Astrocyte (in vitro differentiated cells and primary cell): Measurements from ENCODE around the gene SYNC. TPM values are rescaled to one million over a fixed set of nuclear protein-coding genes. Genes with fewer than 3 reads are reported as not detected.

Experiments used
- DNase-seq: peaks from one replicate; pipeline ENCODE4 v3.0.0-alpha.2; 2010; ENCODE audit warnings: low read depth
- FAIRE-seq: peaks from 2 replicates; lab custom pipeline; 2011; peaks lifted over from hg19 to GRCh38; lab: Jason Lieb, UNC
- H2AFZ ChIP-seq: 2 replicates; pipeline ENCODE4 v1.6.0; 2012; ENCODE audit warnings: low read depth, low read length, inconsistent platforms
- H3K27ac ChIP-seq: 2 replicates; pipeline ENCODE4 v1.5.1; 2011; ENCODE audit warnings: low read depth, low read length, inconsistent platforms
- H3K27me3 ChIP-seq: 2 replicates; pipeline ENCODE4 v1.6.0; 2011; ENCODE audit warnings: low read length, inconsistent platforms; ENCODE audit not compliant: insufficient read depth
- H3K36me3 ChIP-seq: 2 replicates; pipeline ENCODE4 v1.5.1; 2011; ENCODE audit warnings: low read length, inconsistent platforms; ENCODE audit not compliant: insufficient read depth
- H3K4me1 ChIP-seq: 2 replicates; pipeline ENCODE4 v1.5.1; 2011; ENCODE audit warnings: low read length, inconsistent platforms; ENCODE audit not compliant: insufficient read depth
- H3K4me2 ChIP-seq: 2 replicates; pipeline ENCODE4 v1.6.0; 2012; ENCODE audit warnings: low read length, inconsistent platforms
- H3K4me3 ChIP-seq: 2 replicates; pipeline ENCODE4 v1.5.1; 2011; ENCODE audit warnings: low read depth, mild to moderate bottlenecking, low read length, inconsistent platforms; ENCODE audit not compliant: insufficient read depth
- H3K79me2 ChIP-seq: 2 replicates; pipeline ENCODE4 v1.6.0; 2012; ENCODE audit warnings: mild to moderate bottlenecking, low read length, inconsistent platforms; ENCODE audit not compliant: insufficient read depth
- H3K9ac ChIP-seq: 2 replicates; pipeline ENCODE4 v1.6.0; 2012; ENCODE audit warnings: mild to moderate bottlenecking, low read length, inconsistent platforms
- H3K9me3 ChIP-seq: 2 replicates; pipeline ENCODE4 v1.5.1; 2012; ENCODE audit warnings: low read depth, mild to moderate bottlenecking, low read length, inconsistent platforms; ENCODE audit not compliant: insufficient read depth
- H4K20me1 ChIP-seq: 2 replicates; pipeline ENCODE4 v1.6.0; 2012; ENCODE audit warnings: low read length, inconsistent platforms; ENCODE audit not compliant: insufficient read depth
- H3K27ac Mint-ChIP-seq: one replicate; pipeline ENCODE4 v1.8.0; 2021; ENCODE audit warnings: mild to moderate bottlenecking, mixed read lengths; ENCODE audit not compliant: unreplicated experiment
- H3K27me3 Mint-ChIP-seq: one replicate; pipeline ENCODE4 v1.8.0; 2021; ENCODE audit warnings: low read depth, mixed read lengths; ENCODE audit not compliant: unreplicated experiment
- H3K36me3 Mint-ChIP-seq: one replicate; pipeline ENCODE4 v1.8.0; 2021; ENCODE audit warnings: low read depth, mixed read lengths; ENCODE audit not compliant: unreplicated experiment
- H3K4me1 Mint-ChIP-seq: one replicate; pipeline ENCODE4 v1.8.0; 2021; ENCODE audit warnings: low read depth, mixed read lengths; ENCODE audit not compliant: unreplicated experiment
- H3K4me3 Mint-ChIP-seq: one replicate; pipeline ENCODE4 v1.8.0; 2021; ENCODE audit warnings: mild to moderate bottlenecking, moderate library complexity, mixed read lengths; ENCODE audit not compliant: unreplicated experiment
- H3K9me3 Mint-ChIP-seq: one replicate; pipeline ENCODE4 v1.8.0; 2021; ENCODE audit warnings: mild to moderate bottlenecking, mixed read lengths; ENCODE audit not compliant: unreplicated experiment
- CTCF ChIP-seq: IDR thresholded peaks from 2 replicates; pipeline ENCODE4 v1.5.1; 2011; ENCODE audit warnings: low read depth, mild to moderate bottlenecking, inconsistent platforms, low read length, moderate library complexity; ENCODE audit not compliant: insufficient read depth
- EZH2 ChIP-seq: IDR thresholded peaks from 2 replicates; pipeline ENCODE4 v1.6.1; 2012; ENCODE audit warnings: mild to moderate bottlenecking, low read length, inconsistent platforms; ENCODE audit not compliant: insufficient read depth
- total RNA-seq: library from RNA; stranded (reverse); gene quantifications from 2 replicates; pipeline ENCODE4 v1.2.1, GENCODE V29; 2021

The SYNC gene
- total RNA-seq, 1 donor from 2014 or later: 20.6 TPM

- Mint-ChIP-seq H3K4me3 (no peak overlapping the region), H3K9me3 (no peaks in the 10 kb centered on the region), H3K4me1 (peaks cover 11% of the 10 kb centered on the region), H3K36me3 (no peaks in the 10 kb centered on the region), H3K27me3 (no peaks in the 10 kb centered on the region), H3K27ac (peak overlapping the region; percentile 47)
- H3K9ac ChIP-seq: no peak overlapping the region
- H3K36me3 ChIP-seq: no peaks in the 10 kb centered on the region
- H3K27ac ChIP-seq: no peak overlapping the region
- no peaks in the 10 kb centered on the region for H3K79me2 ChIP-seq
- H3K4me1 ChIP-seq: peaks cover 2% of the 10 kb centered on the region
- no peak for DNase-seq
- no peaks in the 10 kb centered on the region for H4K20me1 ChIP-seq
- H3K4me2 ChIP-seq: no peak overlapping the region
- TF ChIP-seq EZH2: no peak
- H2AFZ ChIP-seq: no peak overlapping the region
- H3K4me3 ChIP-seq: no peak overlapping the region
- no peaks in the 10 kb centered on the region for H3K27me3 ChIP-seq
- H3K9me3 ChIP-seq: no peaks in the 10 kb centered on the region
- FAIRE-seq: no peak
These were observed 16.0 kb upstream of the SYNC start for GRCh38 chr1:32718527-32718926.

GRCh38 chr1:32718036-32718435 lies 15.5 kb upstream of the SYNC start:
- no peak for FAIRE-seq
- no peak overlapping the region for H3K4me2 ChIP-seq
- H3K79me2 ChIP-seq: no peaks in the 10 kb centered on the region
- no peak overlapping the region for H3K4me3 ChIP-seq
- TF ChIP-seq CTCF (no peak), EZH2 (no peak)
- H3K27ac ChIP-seq: no peak overlapping the region
- no peak overlapping the region for H3K27ac Mint-ChIP-seq
- no peak overlapping the region for H2AFZ ChIP-seq
- peaks cover 2% of the 10 kb centered on the region for H3K4me1 ChIP-seq
- H3K9me3 ChIP-seq: no peaks in the 10 kb centered on the region
- no peak for DNase-seq
- no peaks in the 10 kb centered on the region for H4K20me1 ChIP-seq
- no peaks in the 10 kb centered on the region for H3K36me3 ChIP-seq
- H3K9ac ChIP-seq: no peak overlapping the region
- H3K27me3 Mint-ChIP-seq: no peaks in the 10 kb centered on the region
- no peaks in the 10 kb centered on the region for H3K27me3 ChIP-seq
- no peaks in the 10 kb centered on the region for H3K9me3 Mint-ChIP-seq
- H3K4me1 Mint-ChIP-seq: peaks cover 11% of the 10 kb centered on the region
- no peaks in the 10 kb centered on the region for H3K36me3 Mint-ChIP-seq
- H3K4me3 Mint-ChIP-seq: no peak overlapping the region

GRCh38 chr1:32717503-32717902 lies 14.9 kb upstream of the SYNC start:
- Histone ChIP-seq H3K27ac (no peak overlapping the region), H3K36me3 (no peaks in the 10 kb centered on the region), H3K4me3 (no peak overlapping the region), H3K79me2 (no peaks in the 10 kb centered on the region), H3K27me3 (no peaks in the 10 kb centered on the region), H3K4me1 (peaks cover 2% of the 10 kb centered on the region), H4K20me1 (no peaks in the 10 kb centered on the region), H2AFZ (no peak overlapping the region), H3K4me2 (no peak overlapping the region), H3K9ac (no peak overlapping the region), H3K9me3 (no peaks in the 10 kb centered on the region)
- Mint-ChIP-seq H3K4me3 (no peak overlapping the region), H3K9me3 (no peaks in the 10 kb centered on the region), H3K36me3 (no peaks in the 10 kb centered on the region), H3K27ac (no peak overlapping the region), H3K4me1 (peaks cover 11% of the 10 kb centered on the region), H3K27me3 (no peaks in the 10 kb centered on the region)
- FAIRE-seq (no peak), DNase-seq (no peak)
- TF ChIP-seq EZH2 (no peak), CTCF (no peak)
